Gastroesophageal sphincter (tissue), 4 donors: Measurements from ENCODE around the gene IL9R. TPM values are rescaled to one million over a fixed set of nuclear protein-coding genes. Genes with fewer than 3 reads are reported as not detected.

Source experiments
- ATAC-seq: fragments of 150-250 bp; one replicate; pipeline ENCODE4 v1.9.1; 2016; ENCODE audit warnings: mild to moderate bottlenecking, moderate library complexity
- H3K27ac ChIP-seq, 4 donors: fragments of 200-600 bp; sonication (generic) in 3 of 4; 1 replicate in 3 of 4; 2 replicates in 1 of 4; pipeline ENCODE4 v1.5.1; 2016 to 2019
- H3K27me3 ChIP-seq: fragments of 200-600 bp; sonication (generic); one replicate; pipeline ENCODE4 v1.5.1; 2019
- H3K36me3 ChIP-seq, 2 donors: fragments of 200-600 bp; sonication (generic); one replicate each; pipeline ENCODE4 v1.5.1; 2019; ENCODE audit warnings: control low read depth in 1 of 2
- H3K4me1 ChIP-seq, 3 donors: fragments of 200-600 bp; sonication (generic); 1 replicate in 2 of 3; 2 replicates in 1 of 3; pipeline ENCODE4 v1.5.1; 2016 to 2019; ENCODE audit warnings: control low read depth in 2 of 3
- H3K4me3 ChIP-seq, 2 donors: fragments of 200-600 bp; sonication (generic); one replicate each; pipeline ENCODE4 v1.5.1; 2019; ENCODE audit warnings: mild to moderate bottlenecking in 1 of 2, moderate library complexity in 1 of 2
- H3K9me3 ChIP-seq, 3 donors: fragments of 200-600 bp; sonication (generic); one replicate each; pipeline ENCODE4 v1.5.1; 2017 to 2019; ENCODE audit warnings: control low read depth in 2 of 3
- CTCF ChIP-seq, 4 experiments: fragments of 200-600 bp in 2 of 4; fragments of 450-650 bp in 2 of 4; sonication (generic) in 1 of 4; IDR thresholded peaks; one replicate each; pipeline ENCODE4 v1.5.1; 2017 to 2019; ENCODE audit warnings: antibody characterized with exemption in 4 of 4, mild to moderate bottlenecking in 2 of 4, moderate library complexity in 2 of 4
- EP300 ChIP-seq: sonication (generic); formaldehyde crosslinking; IDR thresholded peaks from one replicate; pipeline ENCODE4 v1.6.1; 2017; ENCODE audit warnings: antibody characterized with exemption, mild to moderate bottlenecking
- POLR2A ChIP-seq, 2 donors: fragments of 450-650 bp; IDR thresholded peaks; one replicate each; pipeline ENCODE4 v1.6.1; 2017; ENCODE audit warnings: antibody characterized with exemption in 2 of 2, mild to moderate bottlenecking in 2 of 2, moderate library complexity in 1 of 2
- POLR2AphosphoS5 ChIP-seq: sonication (generic); formaldehyde crosslinking; IDR thresholded peaks from one replicate; pipeline ENCODE4 v1.6.1; 2017; ENCODE audit warnings: antibody characterized with exemption
- WGBS, 2 donors: methylation state at CpG; one replicate each; pipeline ENCODE4 v1.1.5; 2018; ENCODE audit warnings: low coverage in 1 of 2; 5-methylcytosine and 5-hydroxymethylcytosine counted together
- total RNA-seq, 4 donors: library from RNA; depleted of rRNA; stranded (reverse); fragments of >200 nt; gene quantifications; one replicate each; pipeline ENCODE4 v1.1.0, GENCODE V29; 2016

IL9R gene
- total RNA-seq: under 1 TPM in 2 of 4 donors, not detected in 2; 0.15 to 0.32 TPM

- Histone ChIP-seq H3K9me3 (no peaks in the 10 kb centered on the region), H3K27me3 (no peaks in the 10 kb centered on the region), H3K36me3 (no peaks in the 10 kb centered on the region), H3K27ac (no peak within 1 kb of the TSS), H3K4me1 (no peaks in the 10 kb centered on the region), H3K4me3 (no peak within 1 kb of the TSS)
- 75% methylated on average over 2 of the region's 5 CpGs; no CpG with 5 or more reads in 1 of the 2 donors for WGBS, 2 donors
- TF ChIP-seq POLR2A (IDR thresholded peaks at IDR 0.05): no peak
- TF ChIP-seq CTCF (IDR thresholded peaks at IDR 0.05): no peak
- no peak for TF ChIP-seq EP300
- no peak for TF ChIP-seq POLR2AphosphoS5
- no peak for ATAC-seq
These were observed at the start of gene IL9R for GRCh38 chrX:155997436-155997835. IL9R (plus strand) TSS chrX:155997696; CDS start chrX:155997760, 64 bp downstream.

GRCh38 chrX:155949098-155949497 lies 48.4 kb upstream of the IL9R start:
- H3K36me3 ChIP-seq: peaks cover 0 to 11% of the 10 kb centered on the region in 2 donors
- no peaks in the 10 kb centered on the region for H3K9me3 ChIP-seq
- H3K27ac ChIP-seq: no peak overlapping the region
- TF ChIP-seq POLR2A (IDR thresholded peaks at IDR 0.05): no peak
- ATAC-seq: no peak
- no peaks in the 10 kb centered on the region for H3K4me1 ChIP-seq
- H3K27me3 ChIP-seq: peaks cover 5% of the 10 kb centered on the region
- 30 to 58% methylated on average over 2 of the region's 2 CpGs for WGBS, 2 donors
- no peak overlapping the region for H3K4me3 ChIP-seq

- H3K27ac ChIP-seq: no peak overlapping the region
- H3K4me1 ChIP-seq: no peaks in the 10 kb centered on the region
- no peak for ATAC-seq
- TF ChIP-seq EP300: no peak
- TF ChIP-seq POLR2AphosphoS5: no peak
- no peak for TF ChIP-seq POLR2A (IDR thresholded peaks at IDR 0.05)
- TF ChIP-seq CTCF (IDR thresholded peaks at IDR 0.05): no peak
- 60 to 66% methylated on average over 3 of the region's 3 CpGs for WGBS, 2 donors
- H3K36me3 ChIP-seq: no peaks in the 10 kb centered on the region
- H3K27me3 ChIP-seq: no peaks in the 10 kb centered on the region
- no peaks in the 10 kb centered on the region for H3K9me3 ChIP-seq
- H3K4me3 ChIP-seq: no peak overlapping the region
These were observed 46.2 kb upstream of the IL9R start for GRCh38 chrX:155951237-155951789.

GRCh38 chrX:155953055-155953454 lies 44.4 kb upstream of the IL9R start:
- Histone ChIP-seq H3K27ac (no peak overlapping the region), H3K4me3 (no peak overlapping the region), H3K4me1 (no peaks in the 10 kb centered on the region), H3K27me3 (no peaks in the 10 kb centered on the region), H3K9me3 (no peaks in the 10 kb centered on the region), H3K36me3 (no peaks in the 10 kb centered on the region)
- 57 to 66% methylated on average over 1 to 3 of the region's 3 CpGs for WGBS, 2 donors
- TF ChIP-seq POLR2A (IDR thresholded peaks at IDR 0.05): no peak
- TF ChIP-seq CTCF (IDR thresholded peaks at IDR 0.05): no peak
- no peak for TF ChIP-seq EP300
- no peak for TF ChIP-seq POLR2AphosphoS5
- no peak for ATAC-seq

GRCh38 chrX:155954793-155955192 lies 42.7 kb upstream of the IL9R start:
- WGBS, 2 donors: 13 to 38% methylated on average over 1 of the region's 1 CpG

More at GRCh38 chrX:155954793-155955192, 42.7 kb upstream of the IL9R start:
- Histone ChIP-seq H3K4me1 (no peaks in the 10 kb centered on the region), H3K4me3 (no peak overlapping the region), H3K9me3 (no peaks in the 10 kb centered on the region), H3K36me3 (no peaks in the 10 kb centered on the region), H3K27me3 (no peaks in the 10 kb centered on the region), H3K27ac (no peak overlapping the region)
- TF ChIP-seq POLR2AphosphoS5: no peak
- no peak for TF ChIP-seq EP300
- no peak for TF ChIP-seq POLR2A (IDR thresholded peaks at IDR 0.05)
- no peak for TF ChIP-seq CTCF (IDR thresholded peaks at IDR 0.05)
- no peak for ATAC-seq
